GM15510 (cell line): ENCODE results near the gene ADRA1B.

Experiments used
- POLR2A ChIP-seq: IDR thresholded peaks from 3 replicates; pipeline ENCODE4 v1.6.1; 2011; ENCODE audit warnings: borderline replicate concordance; ENCODE audit not compliant: insufficient read length; ENCODE audit errors: extremely low read depth

ADRA1B gene

DNA sequence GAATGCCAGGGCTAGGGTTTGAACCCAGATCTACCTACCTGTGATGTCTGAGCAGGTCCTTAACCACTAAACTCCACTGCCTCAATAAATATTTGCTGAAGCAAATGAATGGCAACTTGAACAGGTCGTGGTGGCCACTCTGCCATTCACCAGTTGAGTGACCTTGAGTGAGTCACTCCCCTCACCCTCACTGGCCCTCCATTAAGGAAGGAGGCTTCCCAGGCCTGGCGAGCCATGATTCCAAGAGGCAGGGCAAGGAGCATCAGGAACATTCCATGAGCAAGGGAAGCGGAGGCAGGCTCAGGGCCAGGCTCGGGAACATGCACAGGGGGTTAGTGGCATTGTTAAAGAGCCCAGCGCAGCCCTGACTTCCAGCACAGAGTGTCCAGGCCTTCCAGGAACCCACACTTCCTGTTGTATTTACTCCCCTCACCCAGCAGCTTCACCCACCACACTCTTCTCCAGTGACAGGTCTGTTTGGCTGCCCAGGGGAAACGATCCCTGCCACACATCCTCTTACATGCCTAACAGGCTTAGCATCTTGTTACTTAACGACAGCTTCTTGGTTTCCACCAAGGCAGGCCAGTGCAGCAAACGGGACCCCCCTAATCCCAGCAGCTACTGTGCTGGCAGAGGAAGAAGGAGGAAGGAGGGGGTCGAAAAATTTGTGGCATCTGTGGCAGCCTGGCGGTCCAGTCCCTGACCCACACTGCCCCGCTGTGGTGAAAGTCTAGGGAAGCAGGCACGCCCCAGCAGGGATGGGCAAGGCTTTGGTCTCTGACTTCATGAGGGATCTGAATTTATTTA lies 49.0 kb downstream of the ADRA1B start:
- no peak for TF ChIP-seq POLR2A

DNA sequence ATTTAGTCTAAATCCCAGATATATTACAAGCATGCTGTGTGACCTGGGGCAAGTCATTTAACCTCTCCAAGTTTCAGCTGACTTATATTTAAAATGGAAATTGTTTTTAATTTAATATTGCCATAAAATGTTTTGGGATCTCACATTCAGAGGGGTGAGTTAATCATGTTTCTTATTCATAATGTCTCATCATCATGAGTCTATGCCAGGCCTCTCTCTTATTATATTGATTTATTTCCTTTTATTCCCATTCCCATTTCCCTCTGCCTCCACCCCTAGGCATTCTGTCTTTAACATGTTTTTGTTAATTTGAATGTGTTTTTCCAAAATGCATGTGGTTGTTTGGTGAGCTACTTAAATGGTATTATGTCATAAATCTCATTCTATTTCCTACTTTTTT lies 53.7 kb downstream of the ADRA1B start:
- TF ChIP-seq POLR2A = no peak

DNA sequence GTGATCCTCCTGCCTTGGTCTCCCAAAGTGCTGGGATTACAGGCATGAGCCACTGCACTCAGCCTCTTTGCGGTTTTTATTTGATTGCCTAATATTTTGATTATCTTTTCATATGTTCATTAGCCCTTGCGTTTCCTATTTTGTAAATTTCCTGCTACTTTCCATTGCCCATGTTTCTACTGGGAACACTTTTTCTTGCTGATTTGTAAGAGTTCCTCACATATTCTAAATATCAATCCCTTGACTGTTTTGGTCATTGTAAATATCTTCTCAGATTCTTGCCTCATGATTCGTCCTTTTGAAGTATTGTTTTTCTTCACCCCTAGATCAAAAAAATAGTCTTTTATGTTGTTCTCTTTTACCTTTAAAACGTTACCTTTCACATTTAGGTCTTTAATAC lies 54.8 kb downstream of the ADRA1B start:
- no peak for TF ChIP-seq POLR2A

DNA sequence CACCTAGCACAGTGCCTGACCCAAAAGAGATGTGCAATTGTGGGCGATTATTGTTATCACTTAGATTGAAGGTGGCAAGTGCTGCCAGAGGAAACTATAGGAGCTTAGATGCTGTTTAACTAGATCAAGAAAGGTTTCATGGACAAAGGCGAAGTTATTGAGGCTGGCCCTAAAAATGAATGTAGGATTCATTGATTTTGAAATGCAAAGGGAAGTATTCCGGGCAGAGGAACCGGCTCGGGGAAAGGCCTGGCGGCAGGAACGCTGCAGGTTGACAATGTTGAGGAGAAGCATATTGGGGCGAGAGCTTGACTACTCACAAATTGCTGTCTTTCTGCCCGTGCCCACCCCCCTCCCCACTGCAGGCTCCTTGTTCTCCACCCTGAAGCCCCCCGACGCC lies 55.2 kb downstream of the ADRA1B start:
- no peak for TF ChIP-seq POLR2A

DNA sequence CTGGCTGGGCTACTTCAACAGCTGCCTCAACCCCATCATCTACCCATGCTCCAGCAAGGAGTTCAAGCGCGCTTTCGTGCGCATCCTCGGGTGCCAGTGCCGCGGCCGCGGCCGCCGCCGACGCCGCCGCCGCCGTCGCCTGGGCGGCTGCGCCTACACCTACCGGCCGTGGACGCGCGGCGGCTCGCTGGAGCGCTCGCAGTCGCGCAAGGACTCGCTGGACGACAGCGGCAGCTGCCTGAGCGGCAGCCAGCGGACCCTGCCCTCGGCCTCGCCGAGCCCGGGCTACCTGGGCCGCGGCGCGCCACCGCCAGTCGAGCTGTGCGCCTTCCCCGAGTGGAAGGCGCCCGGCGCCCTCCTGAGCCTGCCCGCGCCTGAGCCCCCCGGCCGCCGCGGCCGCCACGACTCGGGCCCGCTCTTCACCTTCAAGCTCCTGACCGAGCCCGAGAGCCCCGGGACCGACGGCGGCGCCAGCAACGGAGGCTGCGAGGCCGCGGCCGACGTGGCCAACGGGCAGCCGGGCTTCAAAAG lies 55.7 kb downstream of the ADRA1B start:
- TF ChIP-seq POLR2A = no peak

DNA sequence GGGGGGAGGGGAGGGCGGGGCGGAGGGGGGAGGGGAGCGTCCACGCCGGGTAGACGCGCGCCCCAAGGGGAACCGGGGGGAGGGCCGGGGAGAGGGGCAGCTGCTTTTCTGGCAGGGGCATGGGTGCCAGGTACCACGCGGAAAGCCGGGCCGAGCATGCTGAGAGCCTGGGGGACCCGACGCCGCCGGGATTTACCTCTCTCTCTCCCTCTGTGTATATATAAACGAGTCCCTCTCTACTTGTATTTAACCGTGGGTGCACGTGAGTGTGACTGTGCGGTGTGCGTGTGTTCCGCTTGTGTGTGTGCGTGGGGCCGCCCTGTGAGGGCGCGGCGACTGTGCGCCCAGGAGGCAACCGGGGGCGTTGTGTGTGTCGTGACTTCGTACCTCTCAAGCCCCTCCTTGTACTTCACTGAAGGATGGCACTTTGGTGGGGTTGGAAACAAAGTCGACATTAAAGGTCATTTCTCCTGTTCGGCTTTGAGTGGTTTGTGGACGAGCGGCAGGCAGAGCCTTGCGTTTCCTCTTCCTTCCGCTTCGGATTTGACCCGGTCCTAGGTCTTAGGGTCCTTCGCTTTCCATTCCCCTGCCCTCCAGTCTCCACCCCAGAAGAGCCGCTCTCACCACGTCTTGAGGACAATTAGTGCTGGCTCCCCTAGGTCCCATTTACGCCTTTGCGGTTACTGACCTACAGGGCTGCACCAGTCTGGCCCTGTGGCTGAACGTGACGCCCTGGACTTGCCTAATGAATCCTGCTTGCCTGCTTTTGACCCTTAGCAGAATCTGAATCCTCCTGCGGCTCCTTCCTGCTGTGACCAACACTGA lies 56.5 kb downstream of the ADRA1B start:
- TF ChIP-seq POLR2A = no peak

DNA sequence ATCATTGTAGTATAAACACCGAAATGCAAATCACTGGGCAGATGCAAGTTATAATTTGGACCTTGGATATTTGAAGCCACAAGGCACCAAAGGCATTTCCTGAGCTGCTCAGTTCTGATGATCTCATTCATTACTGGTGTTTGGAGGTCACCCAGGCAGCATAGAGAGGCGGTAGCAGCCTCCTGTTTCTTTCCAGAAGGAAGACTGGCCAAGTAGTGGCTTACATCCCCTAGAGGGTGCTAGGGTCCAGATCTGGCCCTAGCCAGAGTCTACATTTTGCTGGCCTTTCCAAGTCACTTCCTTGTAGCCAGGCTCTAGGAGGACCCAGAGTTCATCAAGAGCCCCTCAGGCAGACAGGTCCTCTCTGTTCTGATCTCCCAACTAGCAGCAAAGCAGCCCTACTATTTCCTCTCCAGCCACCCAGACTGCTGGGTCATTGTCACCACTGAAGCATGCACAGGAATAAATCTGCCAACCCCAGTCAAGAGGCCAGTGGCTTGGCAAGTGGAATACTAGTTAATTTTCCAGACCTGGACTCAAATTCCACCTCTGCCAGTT lies 59.3 kb downstream of the ADRA1B start:
- no peak for TF ChIP-seq POLR2A

DNA sequence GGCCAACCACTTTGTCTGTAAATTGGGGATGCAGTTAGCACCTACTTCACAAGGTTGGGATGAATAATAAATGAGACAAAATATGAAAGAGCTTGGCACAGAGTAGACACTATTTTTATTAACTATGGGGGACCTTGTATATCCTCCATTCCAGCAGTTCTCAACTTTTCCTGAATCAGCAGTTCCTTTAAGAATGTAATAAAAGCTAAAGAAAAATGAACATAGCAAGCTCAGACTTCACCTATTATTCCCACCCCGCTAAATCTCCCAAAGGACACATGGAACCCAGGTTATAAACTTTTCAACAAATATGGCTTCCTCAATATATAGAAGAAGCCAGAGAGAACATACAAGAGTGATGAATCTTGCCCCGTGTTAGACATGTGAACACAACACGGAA lies 60.6 kb downstream of the ADRA1B start:
- TF ChIP-seq POLR2A = no peak

DNA sequence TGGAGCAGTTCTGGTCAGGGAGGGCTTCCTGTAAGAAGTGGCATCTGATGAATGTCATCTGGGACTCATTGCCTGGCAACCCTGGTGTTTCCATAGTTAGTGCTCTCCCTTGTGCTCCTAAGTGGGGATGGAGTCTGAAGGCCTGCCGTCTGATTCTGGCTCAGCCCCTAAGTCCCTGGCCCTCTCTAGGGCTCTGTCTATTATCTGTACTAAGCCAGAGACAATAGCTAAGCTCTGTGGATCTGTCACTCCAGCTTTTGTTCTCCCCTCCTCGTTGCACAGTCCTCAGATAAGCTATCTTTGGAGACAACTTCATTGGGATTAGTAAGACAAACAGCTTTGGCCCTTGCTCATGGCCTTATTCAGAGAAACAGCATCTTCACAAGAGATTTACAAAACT lies 62.1 kb downstream of the ADRA1B start:
- TF ChIP-seq POLR2A = no peak

DNA sequence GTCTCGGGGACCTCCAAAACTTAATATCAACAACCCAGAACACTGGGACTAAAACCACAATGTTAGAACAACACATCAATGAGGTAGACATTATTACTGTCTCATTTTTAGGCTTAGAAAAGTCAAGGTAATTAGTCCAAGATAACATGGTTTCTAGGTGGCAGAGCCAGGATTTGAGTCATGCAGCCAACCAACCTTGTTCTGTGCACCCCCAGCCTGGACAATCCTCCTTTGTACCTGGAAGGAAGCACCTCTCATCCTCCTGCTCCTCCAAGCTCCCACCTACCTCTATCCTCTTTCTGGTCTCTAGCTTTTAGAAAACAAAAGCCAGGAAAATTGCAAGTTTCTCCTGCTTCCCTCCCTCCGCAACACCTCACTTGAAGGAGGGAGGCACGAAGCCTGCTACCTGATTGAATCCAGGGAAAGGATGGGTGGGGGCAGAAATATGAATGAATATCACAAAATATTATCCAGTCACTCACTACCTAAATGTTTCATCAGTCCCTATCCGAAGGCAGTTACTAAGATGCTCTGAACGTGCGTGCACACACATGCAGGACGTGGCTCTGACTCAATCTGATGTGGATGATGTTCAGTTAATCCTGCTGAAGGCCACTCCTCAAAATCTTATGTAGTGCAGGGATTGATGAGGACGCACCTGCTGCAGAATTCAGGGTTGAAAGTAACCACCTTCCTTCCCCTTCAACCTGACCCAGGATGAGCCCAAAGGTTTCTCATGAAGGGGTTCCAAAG lies 66.3 kb downstream of the ADRA1B start:
- no peak for TF ChIP-seq POLR2A

DNA sequence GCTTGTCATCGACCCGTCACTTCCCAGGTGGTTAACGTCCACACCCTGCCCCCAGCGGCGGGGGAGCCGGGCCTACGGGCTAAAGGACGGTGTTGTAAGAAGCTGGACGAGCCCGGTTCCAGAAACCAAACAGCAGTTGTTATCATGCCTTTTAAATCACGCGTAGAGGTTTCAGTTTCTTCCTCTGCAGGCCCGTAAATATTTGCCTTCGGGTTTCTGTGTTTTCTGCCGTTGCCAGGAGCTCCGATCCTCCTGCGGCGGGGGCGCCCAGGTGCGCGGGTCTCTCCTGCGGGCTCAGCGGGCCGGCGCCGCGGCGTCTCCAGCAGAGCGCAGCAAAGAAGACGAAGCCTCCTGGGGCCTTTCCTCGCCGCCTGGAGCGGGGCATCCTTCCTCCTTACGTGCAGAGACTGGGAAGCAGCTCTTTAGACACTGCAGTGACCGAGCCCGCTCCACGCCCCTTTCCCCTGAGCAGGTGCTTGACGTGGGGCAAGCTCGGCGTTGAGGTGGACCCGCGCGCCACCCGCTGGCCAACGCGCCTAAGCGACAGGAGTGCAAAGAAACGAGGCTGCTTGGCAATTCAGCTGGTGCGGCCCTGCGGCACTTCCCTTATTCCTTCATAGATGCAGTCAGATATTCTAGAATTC lies 70.9 kb downstream of the ADRA1B start:
- TF ChIP-seq POLR2A = no peak

DNA sequence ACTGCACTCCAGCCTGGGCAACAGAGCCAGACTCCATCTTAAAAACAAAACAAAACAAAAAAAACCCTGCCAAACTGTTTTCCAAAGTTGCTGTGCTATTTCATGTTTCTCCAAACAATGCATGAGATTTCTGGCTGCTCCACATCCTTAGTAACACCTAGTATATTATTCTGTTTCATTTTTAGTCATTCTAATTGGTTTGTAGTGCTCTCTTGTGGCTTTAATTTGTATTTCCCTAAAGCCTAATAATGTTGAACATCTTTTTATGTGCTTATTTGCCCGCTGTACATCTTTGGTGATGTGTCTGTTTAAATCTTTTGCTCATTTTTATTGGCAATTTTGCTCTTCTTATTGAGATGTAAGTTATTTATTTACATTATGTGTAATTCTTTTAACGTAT lies 74.2 kb downstream of the ADRA1B start:
- no peak for TF ChIP-seq POLR2A

DNA sequence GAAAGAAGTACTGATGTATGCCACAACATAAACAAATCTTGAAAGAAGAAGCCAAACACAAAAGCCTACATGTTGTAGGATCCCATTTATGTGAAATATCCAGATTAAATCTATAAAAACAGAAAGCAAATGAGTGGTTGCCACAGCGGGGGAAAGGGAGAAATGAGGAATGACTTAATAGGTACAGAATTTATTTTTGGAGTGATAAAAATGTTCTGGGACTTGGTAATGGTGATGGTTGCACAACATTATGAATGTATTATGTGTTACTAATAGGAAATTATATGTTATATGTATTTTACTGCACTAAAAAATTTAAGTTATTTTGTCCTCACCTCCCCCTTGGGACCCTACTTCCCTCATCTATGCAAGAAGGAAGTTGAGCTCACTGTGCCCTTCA lies 76.3 kb downstream of the ADRA1B start:
- TF ChIP-seq POLR2A = no peak

DNA sequence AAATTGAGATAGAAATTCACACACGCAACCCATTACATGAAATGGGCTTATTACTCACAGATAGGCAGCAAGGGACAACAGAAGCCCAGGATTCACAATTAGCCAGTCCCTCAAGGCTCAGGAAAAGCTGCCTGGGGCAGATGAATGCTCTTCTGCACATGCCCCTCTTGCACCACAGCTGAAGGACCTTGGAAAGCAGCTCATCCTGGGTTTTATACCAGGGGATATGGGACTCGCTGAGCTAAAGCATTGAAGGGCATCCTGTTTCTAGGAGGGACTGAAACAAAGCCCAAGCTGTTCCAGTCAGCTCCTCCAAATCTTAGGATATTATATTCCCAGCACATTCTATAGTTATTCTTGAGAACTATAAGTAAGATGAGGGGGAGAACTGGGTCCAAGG lies 76.9 kb downstream of the ADRA1B start:
- no peak for TF ChIP-seq POLR2A
